NCI-H526 treated with DMSO at 0.1 percent for 48 hours (cell line): Measurements from ENCODE around the gene VRK2.
"Not testable (repeated sequence)": the region's sequence is repeated elsewhere in the genome, so short reads cannot be mapped to it uniquely, and the experiment has no call there.

ENCODE experiments used
- DNase-seq: peaks from one replicate; lab custom pipeline; 2025; lab: John Stamatoyannopoulos, UW

The VRK2 gene

DNA sequence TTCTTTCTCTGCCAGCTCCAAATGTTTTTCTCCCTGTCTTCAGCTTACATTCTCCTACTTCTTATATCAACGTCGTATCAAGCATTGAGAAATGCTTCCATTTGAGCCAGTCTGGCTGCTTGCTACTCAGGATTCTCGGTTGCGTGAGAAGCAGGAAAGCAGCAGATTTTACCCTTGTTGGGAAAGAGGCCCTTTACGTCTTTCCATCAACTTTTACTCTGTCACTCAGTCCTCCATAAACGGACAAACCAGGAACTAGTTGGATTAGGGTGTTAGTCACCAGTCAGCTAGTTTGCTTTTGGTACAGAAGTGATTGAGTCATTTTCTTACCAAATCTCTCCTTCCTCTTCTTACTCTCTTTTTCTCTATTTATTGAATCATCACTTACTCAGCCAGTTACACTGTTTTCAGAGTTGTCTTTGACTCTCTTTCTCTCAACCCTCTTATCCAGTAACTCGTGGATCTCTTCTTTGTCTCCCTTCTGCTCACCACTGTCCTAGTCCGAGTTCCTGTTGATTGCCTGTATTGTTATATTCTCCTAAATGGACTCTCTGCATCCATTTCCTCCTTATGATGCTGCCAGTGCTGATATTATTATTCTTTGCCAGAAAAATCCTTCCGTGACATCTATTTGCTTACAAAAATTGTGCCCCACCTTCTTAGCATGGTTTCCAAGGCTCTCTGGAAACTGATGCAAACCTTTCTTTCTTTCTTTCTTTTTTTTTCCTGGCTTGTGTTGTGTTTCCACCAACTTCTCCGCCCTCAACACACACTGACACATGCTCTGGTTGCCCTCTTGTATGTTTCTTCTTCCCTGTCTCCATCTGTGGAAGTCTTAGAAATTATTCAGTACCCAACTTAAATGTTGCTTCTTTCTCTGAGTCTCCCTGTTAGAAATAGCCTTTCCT, 61.5 kb downstream of the VRK2 start:
- no peak for DNase-seq

DNA sequence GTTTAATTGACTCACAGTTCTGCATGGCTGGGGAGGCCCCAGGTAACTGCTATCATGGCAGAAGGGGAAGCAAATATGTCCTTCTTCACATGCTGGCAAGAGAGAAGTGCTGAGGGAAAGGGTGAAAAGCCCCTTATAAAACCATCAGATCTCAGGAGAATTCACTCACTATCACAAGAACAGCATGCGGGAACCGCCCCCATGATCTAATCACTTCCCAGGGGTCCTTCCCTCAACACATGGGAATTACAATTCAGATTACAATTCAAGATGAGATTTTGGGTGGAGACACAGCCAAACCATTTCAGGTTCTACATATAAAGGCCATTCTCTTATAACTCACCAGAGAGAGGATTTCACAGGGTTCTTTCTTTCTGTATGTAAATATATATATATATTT, 62.9 kb downstream of the VRK2 start:
- DNase-seq: no peak

DNA sequence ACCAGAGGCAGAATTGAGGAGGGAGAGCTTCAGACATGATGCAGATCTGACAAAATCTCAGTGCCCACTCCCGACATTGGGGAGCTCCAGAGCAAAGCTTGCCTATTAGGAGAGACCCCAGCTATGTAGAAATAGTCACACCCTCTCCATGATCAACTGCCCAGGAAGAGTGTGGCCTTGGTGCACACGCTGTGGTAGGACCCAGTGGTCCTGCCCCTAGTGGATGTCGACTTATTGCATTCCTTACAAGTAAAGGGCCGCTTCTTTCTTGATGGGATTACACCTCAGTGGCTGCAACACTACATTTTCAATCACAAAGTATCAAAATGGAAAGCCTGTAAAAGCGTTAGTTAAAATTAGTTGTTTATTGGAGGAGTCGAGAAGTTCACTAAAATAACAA, 64.2 kb downstream of the VRK2 start:
- DNase-seq: no peak

DNA sequence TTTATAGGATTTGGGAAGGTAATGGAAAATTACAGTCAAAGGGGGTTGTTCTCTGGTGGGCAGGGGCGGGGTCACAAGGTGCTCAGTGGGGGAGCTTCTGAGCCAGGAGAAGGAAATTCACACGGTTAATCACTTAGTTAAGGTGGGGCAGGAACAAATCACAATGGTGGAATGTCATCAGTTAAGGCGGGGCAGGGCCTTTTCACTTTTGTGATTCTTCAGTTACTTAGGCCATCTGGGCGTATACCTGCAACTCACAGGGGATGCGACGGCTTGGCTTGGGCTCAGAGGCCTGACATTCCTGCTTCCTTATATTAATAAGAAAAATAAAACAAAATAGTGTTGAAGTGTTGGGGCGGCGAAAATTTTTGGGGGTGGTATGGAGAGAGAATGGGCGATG, 67.0 kb downstream of the VRK2 start:
- DNase-seq: not testable (repeated sequence)

DNA sequence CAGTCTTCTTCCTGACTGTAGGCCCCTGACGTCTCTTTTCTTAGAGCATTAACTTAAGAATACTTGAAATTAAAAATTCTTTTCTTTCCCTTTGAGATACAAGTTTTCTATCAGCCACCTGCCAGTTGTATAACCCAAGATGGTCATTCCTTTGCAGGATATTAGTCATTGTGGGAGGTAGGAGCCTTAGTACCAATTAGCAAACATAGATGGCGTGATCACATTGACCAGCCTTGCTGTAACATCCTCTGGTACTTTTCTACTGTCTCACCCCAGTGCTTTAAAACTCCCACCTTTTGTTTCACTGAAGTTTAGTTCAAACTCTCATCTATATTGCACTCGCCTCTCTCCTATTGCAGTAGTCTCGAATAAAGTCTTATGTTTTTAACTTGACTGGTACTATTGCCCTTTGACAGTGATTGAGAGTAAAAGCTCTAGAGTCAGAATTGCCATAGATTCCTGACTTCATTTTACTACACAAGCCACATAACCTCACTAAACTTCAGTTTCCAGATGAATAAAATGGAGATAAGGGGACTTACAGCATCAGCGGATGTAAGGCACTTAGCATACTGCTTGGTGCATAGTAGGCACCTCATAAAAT, 74.1 kb downstream of the VRK2 start:
- no peak for DNase-seq

DNA sequence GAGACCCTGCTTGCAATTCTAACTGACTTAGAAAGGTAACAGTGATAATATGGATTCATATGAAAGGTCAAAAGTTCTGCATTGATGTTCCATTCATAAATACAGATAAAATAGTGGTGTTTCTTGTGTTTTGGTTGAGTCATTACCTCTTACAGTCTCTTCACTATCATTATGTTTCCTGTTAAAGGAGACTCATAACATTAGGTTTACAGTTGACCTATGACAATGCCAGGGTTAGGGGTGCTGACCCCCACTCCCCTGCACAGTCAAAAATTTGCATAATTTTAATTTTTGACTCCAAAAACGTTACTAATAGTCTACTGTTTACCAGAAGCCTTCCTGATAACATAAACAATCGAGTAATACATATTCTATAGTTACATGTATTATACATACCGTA, 75.4 kb downstream of the VRK2 start:
- DNase-seq: no peak

DNA sequence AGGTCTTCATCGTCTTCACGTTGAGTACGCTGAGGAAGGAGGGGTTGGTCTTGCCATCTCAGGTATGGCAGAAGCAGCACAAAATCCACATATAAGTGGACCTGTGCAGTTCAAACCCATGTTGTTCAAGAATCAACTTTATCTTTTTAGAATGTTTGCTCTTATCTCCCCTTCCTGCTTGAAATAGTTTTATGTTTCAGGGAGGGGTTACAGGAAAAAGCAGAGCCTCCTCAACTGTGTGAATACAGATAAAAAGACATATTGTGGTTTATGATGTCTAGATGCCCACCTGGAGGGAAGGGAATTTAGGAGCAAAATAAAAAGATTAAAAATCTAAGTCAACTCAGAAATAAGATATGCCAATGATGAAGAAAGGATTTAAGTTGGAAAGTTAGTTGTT, 75.9 kb downstream of the VRK2 start:
- DNase-seq: no peak

DNA sequence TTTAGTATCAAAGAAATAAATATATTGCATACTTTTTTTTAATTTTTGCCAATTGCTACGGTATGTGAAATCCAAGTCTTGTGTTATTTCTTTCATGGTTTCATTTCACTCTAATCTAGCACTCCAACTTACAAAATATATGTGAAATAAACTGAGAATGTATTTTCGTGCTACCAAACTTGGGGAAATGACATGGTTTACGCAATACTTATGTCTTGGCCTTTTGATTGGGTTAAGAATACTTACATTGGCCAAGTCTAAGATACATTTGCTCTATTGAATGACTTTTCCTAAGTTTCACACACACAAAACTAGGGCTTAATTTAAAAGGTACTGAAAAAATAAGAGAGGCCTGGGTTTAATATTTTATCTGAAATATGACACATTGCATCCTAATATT, 80.5 kb downstream of the VRK2 start:
- DNase-seq: no peak

DNA sequence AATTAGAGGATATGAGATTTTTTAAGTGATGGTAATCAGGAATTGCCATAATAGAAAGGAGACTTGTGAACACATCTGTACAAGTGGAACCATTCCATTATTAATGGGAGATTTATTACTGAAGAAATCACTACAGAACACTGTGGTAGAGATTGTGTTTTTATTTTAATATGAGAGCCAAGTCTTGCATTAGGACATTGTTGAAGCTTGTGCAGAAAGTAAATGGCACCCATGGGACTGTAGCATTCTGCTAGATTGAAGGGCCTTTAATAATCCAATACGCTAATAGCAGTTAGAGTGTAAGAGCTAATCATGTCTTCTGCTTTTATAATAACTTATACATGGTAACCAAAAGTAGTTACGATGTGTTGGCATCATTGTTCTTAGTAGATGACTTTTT, 83.6 kb downstream of the VRK2 start:
- DNase-seq: no peak

DNA sequence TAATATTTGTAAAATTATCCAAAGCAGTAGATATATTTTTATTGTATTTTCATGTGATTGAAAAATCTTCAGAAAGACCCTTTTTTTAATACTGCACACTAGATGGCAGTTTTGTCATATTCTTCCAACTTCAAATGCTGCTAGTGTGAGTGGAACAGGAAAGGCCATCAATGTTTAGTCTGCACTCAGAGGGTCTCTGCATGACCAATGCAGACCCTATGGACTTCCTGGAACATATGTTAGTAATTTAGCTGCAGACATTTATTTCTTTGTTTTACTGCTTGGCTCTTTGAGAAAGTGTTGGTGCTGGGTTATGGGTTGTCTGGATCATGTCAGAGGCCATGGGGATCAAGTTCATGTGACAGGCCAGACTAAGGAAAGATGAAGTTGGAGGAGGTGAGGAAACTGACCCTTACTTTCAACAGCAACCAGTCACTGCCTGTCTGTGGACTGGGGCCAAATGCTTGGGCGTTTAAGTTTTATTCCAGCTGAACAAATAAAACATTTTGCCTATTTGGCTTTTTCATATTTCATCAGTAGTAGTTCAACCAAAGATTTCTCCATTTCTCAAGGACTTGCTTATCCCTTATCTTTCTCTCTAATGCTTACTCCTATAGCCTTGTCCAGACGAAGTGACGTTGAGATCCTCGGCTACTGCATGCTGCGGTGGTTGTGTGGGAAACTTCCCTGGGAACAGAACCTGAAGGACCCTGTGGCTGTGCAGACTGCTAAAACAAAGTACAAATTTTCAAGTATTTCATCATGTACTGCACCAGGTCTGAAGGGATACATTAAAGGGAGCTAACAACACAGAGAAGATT, 84.8 kb downstream of the VRK2 start:
- DNase-seq: no peak

DNA sequence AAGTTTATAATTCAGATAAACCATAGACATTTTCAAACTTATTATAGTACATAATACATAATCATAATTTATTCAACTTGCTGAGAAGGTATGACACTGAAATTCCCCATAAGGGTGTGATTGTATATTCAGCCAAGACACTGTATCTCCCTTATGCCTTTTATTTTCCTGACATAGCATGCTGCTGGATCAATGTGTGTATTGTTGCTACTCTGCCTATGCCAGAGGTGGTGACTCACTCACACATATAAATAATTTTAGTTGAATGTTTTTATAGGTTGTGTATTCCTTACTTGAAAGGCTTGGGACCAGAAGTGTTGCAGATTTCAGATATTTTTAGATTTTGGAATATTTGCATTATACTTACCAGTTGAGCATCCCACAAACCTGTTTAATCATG, 86.8 kb downstream of the VRK2 start:
- no peak for DNase-seq

DNA sequence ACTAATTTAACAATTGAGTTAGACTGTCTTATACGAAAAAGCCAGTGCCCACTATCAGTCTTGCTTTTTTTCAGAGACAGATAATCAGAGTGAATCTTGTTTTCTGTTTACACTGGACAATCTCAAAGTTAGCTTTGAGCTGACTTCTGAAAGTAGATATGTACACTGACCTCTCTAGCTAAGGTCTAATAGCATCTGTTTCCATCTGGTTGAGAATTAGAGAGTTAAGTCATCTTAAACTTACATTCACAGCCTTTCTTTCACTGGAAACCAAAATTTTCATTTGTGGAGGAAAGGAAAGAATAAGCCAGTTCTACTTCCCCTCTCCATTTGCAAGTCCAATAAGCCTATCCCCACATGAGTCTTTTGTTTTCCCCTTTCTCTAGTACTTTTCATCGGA, 89.3 kb downstream of the VRK2 start:
- DNase-seq: no peak

DNA sequence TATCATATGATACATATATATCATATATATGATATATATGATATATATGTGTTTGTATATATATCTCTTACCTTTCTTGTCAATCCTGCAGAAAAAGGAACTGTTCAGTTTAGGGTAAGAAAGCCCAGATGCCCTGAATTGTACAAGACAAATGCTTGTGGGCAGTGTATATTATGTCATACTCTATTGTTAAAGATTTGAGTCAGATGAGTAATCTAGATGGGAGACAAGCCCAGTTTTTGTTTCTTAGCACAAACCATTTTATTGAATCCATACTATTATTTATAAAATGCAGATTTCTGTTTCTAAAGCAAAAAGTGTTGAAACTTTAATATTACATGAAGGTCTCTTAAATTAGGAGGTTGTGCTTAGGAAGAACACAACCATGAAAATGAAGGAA, 90.6 kb downstream of the VRK2 start:
- no peak for DNase-seq

DNA sequence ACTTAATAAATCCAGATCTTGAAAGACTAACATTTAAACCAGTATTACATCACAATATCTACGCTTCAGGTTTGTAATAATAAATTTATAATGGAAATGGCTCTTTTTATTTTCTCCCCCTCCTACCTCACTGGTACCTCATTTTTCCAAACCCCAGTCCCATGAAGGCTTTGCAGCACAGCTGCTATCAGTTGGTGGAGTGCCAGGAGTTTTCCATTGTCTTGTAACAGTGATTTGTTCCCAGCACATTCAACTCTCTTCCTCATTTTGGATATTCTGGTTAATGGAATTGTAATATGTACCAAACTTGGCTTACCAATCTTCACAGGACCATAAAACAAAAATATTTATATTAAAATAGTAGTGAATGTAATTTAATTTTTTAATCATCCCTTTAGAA, 91.2 kb downstream of the VRK2 start:
- DNase-seq: no peak

DNA sequence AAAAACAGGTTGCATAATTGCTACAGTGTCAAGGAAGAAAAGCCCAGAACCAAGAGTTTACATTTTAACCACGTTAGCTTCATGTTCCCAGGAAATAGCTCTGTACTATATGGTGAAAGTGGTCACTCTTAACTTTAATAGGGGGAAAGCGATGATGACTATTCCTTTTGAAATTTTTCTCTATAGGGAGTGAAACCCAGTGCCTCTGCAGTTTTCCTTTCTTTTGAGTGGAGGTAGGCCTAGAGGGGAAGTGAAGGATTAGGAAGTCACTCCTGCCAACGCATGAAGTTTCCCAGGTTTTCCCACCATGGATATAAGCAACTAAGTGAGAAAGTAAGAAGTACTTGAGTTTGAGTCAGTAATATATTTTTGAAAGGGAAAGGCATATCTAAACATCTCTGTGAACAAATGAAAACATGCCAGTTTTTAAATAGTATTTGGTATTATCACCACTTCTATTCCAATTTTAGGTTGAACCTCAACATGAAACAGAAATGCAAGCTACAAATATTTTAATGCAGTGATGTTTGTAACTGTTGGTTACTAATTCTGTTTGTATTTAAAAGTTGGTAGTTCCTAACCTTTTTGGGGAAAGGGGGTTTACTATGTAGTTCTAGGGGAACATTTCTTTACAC, 91.9 kb downstream of the VRK2 start:
- no peak for DNase-seq

DNA sequence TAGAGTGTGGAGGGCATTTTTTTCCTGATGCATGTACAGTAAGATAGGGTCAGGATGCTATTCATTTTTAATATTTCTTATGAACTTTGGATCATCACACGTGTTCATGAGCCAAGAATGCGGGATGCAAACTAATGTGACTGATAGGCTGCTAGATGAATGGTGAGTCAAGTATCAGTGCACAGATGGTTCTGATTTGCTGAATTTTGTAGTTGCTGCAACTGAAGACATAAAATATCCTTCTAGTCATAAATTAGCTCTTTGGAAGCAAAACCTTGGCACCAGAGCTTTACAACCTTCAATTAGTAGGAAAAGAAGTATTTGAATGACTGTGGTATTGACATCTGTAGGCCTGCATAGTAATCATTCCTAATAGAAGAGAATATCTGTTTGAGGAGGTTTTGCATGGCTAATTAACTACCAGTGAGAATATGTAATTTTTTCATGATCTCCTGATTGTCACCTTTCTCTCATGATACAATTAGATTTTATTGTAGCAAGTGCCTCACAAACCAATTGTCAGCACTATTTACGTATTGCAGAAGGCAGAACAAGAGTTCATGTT, 94.0 kb downstream of the VRK2 start:
- no peak for DNase-seq

DNA sequence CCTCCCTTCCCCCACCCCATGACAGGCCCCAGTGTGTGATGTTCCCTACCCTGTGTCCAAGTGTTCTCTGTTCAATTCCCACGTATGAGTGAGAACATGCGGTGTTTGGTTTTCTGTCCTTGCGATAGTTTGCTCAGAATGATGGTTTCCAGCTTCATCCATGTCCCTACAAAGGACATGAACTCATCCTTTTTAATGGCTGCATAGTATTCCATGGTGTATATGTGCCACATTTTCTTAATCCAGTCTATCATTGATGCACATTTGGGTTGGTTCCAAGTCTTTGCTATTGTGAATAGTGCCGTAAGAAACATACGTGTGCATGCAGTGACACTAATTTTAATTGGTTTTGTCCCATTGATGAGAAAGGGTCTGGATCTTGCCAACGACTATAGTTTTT, 99.2 kb downstream of the VRK2 start:
- DNase-seq: not testable (repeated sequence)

DNA sequence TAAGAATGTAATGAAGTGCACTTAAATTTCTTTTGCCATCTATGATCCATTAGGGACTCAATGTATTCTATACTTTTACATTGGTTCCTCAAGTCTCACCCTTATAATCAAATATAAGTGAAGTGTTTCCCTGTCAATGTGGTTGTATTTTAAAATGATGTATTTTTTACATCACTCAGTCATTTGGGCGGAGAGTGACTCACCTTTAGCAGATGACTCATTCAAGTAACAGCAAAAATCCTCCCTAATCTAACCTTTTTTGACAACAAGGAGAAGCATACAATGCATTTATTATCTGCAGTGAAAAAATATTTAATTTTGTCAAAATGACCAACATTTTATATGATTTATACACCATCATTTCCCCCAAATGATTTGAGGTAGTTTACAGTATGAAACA, 100.1 kb downstream of the VRK2 start:
- DNase-seq: no peak

DNA sequence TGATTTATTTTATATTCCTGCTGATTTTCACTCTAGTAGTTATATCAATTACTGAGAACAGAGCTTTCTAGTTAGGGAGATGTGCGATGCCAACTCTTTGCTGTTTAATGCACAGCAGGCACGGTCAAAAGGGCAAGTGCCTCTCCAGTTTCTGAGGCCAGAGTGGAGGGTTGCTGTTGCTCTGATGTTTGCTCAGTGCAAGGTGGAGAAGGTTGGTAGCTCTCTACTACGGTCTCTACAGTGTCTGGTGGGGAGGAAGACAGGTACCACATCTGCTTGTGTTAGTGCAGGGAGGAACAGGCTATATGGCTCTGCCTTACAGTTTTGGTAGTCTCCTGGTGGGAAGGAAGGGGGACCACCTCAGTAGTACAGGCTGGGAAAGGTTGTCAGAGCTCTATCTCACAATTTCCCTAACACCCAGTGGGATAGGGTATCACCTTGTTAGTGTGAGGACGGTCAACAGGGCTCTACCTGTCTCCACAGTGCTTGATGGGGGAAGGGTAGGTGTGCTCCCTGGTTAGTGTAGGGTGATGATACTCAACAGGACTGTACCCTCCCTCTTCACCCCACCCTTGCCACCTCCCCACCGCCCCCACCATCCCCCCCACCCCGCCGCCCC, 108.7 kb downstream of the VRK2 start:
- no peak for DNase-seq

DNA sequence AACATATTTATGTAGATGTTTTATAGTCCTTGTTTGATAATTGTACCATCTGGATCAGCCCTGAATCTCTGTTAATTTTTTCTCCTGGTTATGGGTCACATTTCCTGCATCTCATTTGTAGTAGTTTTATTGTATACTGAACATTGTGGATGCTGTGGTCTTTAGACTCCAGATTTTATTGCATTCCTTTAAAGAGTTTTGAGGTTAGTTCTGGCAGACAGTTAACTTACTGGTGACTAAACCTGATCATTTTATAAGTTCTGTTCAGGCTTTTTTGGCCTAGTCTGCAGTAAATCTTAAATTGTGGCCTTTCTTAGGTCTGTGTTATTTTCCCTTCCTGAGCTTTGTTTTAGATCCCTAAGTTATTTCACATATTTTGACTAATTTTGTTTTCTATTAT, 110.2 kb downstream of the VRK2 start:
- DNase-seq: no peak

DNA sequence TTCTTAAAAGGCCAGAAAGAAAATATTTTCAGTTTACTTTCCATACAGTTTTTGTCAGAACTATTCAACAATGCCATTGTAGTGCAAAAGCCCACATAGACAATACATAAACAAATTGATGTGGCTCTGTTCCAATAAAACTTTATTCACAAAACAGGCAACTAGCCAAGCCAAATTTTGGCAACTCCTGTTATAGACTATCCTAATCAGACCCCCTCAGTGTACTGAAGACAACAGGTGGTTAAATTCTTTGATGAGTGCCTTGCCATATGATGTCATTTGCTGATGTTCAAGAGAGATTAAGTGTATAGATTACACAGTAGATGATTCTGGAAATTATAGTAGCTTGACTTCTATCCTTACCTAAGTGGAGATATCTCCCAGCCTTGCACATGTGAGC, 111.1 kb downstream of the VRK2 start:
- DNase-seq: no peak

DNA sequence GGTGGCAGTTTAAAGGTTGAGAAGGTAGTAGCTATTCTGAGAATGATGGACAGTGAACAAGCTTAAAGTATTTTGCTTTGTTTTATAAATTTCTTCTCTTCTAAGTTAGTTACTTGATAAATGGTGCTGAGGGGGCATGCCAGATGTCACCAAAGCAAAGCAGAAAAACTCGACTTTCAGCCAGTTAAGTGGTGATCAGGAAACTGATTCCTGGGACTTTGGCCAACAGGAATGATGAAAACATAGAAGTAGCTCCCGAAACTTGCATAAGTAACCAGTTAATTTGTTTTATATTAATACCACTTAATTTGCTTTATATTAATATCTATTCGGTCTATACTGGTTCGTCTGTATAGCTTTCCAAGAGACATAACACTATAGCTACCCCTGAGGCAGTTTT, 111.9 kb downstream of the VRK2 start:
- DNase-seq: no peak
